Measurements from ENCODE around the gene TBC1D3I. TPM values are rescaled to one million over a fixed set of nuclear protein-coding genes. Genes with fewer than 3 reads are reported as not detected.
"Not testable (repeated sequence)": the region's sequence is repeated elsewhere in the genome, so short reads cannot be mapped to it uniquely, and the experiment has no call there.

The TBC1D3I gene
- total RNA-seq, 1 experiment from 2014 or later, result 0.23 TPM

DNA sequence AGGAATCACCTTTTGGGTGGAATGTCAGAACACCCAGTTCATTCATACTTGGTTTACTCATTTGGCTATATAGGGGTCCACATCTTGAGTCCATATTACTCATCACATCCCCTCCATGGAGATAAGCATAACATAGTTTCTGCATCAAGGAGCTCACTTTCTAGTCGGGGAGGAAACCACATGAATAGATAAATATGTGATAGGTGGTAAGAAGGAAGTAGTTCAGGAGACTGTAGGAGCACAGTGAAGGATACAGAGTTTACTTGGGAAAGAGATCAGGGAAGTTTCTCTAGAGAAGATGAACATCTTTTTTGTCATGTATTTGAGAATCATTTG is 57.9 kb downstream of the TBC1D3I start:
- not testable (repeated sequence) for DNase-seq (ENCODE audit: low read depth)

DNA sequence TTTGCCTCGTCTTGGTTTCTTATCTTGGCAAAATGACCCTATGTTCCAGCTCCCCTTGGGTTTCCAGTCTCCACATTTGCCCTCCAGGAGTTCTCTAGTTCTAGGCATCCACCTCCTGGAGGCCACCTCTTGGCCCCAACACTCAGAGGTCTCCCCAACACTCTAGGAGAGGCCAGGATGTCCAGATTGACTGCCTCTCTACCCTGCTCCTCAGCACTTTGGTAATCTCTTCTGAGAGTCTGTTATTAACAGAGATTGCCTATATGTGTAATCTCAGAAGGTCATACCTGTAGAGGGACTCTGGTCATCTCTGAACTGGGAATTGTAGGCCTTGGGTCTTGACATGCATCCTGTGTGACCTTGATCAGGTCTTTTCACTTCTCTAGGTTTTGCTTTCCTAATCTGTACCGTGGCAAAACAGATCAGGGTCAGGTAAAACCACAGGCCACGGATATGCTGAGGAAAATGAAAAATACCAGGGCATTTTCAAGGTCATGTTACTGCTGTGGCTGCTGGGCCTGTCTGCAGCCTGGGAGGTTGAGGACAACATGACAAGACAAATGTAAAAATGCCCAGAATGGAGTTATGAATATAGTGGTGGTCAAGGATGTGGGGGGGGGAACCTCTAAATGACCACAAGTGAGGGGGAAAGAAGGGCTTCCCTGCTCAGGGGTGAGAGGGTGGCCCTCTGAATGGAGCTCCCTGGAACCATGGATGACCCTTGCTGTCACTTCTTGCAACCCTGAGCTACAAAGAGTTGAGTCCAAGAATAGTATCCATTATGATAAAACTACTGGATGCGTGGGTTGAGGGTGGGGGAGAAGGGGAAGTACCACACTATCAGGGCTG is 58.5 kb downstream of the TBC1D3I start:
- DNase-seq (ENCODE audit: low read depth), result no peak

DNA sequence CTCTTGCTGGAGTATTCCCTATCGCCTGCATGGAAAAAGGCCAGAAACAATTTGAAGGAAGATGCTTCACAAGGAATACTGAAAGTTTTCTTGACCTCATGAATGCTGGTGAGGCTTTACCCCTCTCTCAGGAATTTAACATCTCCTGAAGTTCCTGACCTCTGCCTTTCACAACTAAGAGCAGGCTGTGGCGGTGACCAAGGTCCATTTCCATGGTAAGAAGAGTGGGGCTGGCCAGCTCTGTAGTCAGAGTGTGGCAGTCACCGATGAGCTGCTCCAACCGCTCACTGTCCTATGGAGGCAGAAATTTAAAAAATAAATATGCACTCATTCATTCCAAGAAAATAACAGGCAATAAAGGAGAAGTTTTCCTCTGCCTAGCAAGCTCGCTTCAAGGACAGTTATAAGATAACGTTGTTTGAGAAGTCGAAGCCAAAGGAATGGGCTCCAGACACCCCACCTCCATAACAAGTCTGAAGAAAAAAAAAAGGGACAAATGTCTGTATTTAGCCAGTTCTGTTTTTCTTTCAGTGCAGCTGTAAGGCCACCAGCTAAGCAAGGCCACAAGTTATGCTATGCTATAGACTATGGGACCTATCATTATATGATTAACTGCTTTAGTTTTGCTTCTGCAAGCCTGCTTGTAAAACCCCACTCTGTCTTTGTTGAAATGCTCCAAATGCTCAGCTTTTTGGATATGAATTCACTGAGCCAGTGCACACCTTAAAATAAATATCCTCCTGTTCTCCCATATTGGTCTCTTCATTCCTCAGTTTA is 59.5 kb downstream of the TBC1D3I start:
- no peak for DNase-seq (ENCODE audit: low read depth)

Other genes with a start within 250 kb of the TBC1D3I start
- gene CCL23, start 246.6 kb downstream of the TBC1D3I start, total RNA-seq (2014; rRNA removed), result not detected in 2 replicates
- not detected in 2 replicates for gene CCL18, start 200.3 kb downstream of the TBC1D3I start, total RNA-seq (2014; rRNA removed)
- not detected in 2 replicates for gene CCL3, start 174.4 kb downstream of the TBC1D3I start, total RNA-seq (2014; rRNA removed)
- gene CCL4, start 160.7 kb downstream of the TBC1D3I start, total RNA-seq (2014; rRNA removed), result not detected in 2 replicates
- 1.4 TPM in 1 of 2 replicates, not detected in the other for gene TBC1D3B, start 87.9 kb downstream of the TBC1D3I start, total RNA-seq (2014; rRNA removed)
- gene CCL3L1, start 67.8 kb downstream of the TBC1D3I start, total RNA-seq (2014; rRNA removed), result not detected in 2 replicates
- gene CCL4L2, start 53.5 kb downstream of the TBC1D3I start, total RNA-seq (2014; rRNA removed), result not detected in 2 replicates
- gene TBC1D3G, start 59.3 kb upstream of the TBC1D3I start, total RNA-seq (2014; rRNA removed), result not detected in 2 replicates
- gene TBC1D3H, start 123.9 kb upstream of the TBC1D3I start, total RNA-seq (2014; rRNA removed), result not detected in 2 replicates
- gene ZNHIT3, start 222.1 kb upstream of the TBC1D3I start, total RNA-seq (2014; rRNA removed), result 42.8 and 51.3 TPM in 2 replicates

All from LHCN-M2 (cell line).